GM13977 (cell line): ENCODE results near the gene SPRY2.

Source experiments
- DNase-seq: peaks from one replicate; pipeline ENCODE4 v3.0.0; 2012; ENCODE audit warnings: low spot score
- CTCF ChIP-seq: IDR thresholded peaks from 2 replicates; pipeline ENCODE4 v1.5.1; 2012; ENCODE audit warnings: mild to moderate bottlenecking, control low read depth; ENCODE audit not compliant: insufficient read depth; ENCODE audit errors: extremely low read depth, missing control alignments
- in situ Hi-C: fragments of 300-500 bp; cut with MboI; formaldehyde crosslinking; loops from one replicate; pipeline ENCODE4 v1.12.0; 2022; ENCODE audit warnings: low sequenced_read_pairs, low pct_unique_long_range_greater_than_20kb, mixed read lengths, inconsistent platforms; ENCODE audit not compliant: unreplicated experiment

SPRY2 gene

GRCh38 chr13:80309926-80310325, 31.0 kb downstream of the SPRY2 start:
- in situ Hi-C loops: no loop called here
- TF ChIP-seq CTCF: no peak
- DNase-seq: no peak

GRCh38 chr13:80307401-80307987, 33.4 kb downstream of the SPRY2 start:
- in situ Hi-C loops: no loop called here
- no peak for DNase-seq
- TF ChIP-seq CTCF: no peak

GRCh38 chr13:80306337-80306972, 34.5 kb downstream of the SPRY2 start:
- DNase-seq: no peak
- no peak for TF ChIP-seq CTCF
- in situ Hi-C loops: no loop called here

GRCh38 chr13:80305737-80306136, 35.2 kb downstream of the SPRY2 start:
- TF ChIP-seq CTCF: no peak
- no peak for DNase-seq
- in situ Hi-C loops: no loop called here

- no peak for TF ChIP-seq CTCF
- no peak for DNase-seq
- in situ Hi-C loops: no loop called here
Observed at GRCh38 chr13:80303225-80303811, 37.6 kb downstream of the SPRY2 start.

- in situ Hi-C loops: no loop called here
- TF ChIP-seq CTCF: no peak
- DNase-seq: no peak
Observed at GRCh38 chr13:80299046-80299445, 41.9 kb downstream of the SPRY2 start.
